Measurements from ENCODE around the gene TRIAP1. TPM values are rescaled to one million over a fixed set of nuclear protein-coding genes. Genes with fewer than 3 reads are reported as not detected.

TRIAP1 gene
- total RNA-seq, 1 donor from 2014 or later, result 19.9 TPM

GRCh38 chr12:120432772-120433525, 13.2 kb downstream of the TRIAP1 start:
- no peak for DNase-seq (ENCODE audit: low spot score)

GRCh38 chr12:120429368-120429767, 16.8 kb downstream of the TRIAP1 start:
- DNase-seq (ENCODE audit: low spot score), result no peak

GRCh38 chr12:120428597-120429229, 17.5 kb downstream of the TRIAP1 start:
- DNase-seq (ENCODE audit: low spot score), result no peak

GRCh38 chr12:120425797-120426196, 20.4 kb downstream of the TRIAP1 start:
- DNase-seq (ENCODE audit: low spot score), result no peak

- DNase-seq (ENCODE audit: low spot score), result no peak
Measured at GRCh38 chr12:120422892-120423456, 23.2 kb downstream of the TRIAP1 start.

GRCh38 chr12:120421701-120422100, 24.5 kb downstream of the TRIAP1 start:
- no peak for DNase-seq (ENCODE audit: low spot score)

GRCh38 chr12:120417917-120418580, 28.1 kb downstream of the TRIAP1 start:
- DNase-seq (ENCODE audit: low spot score), result no peak

GRCh38 chr12:120416490-120417216, 29.5 kb downstream of the TRIAP1 start:
- DNase-seq (ENCODE audit: low spot score), result no peak

- no peak for DNase-seq (ENCODE audit: low spot score)
Measured at GRCh38 chr12:120413901-120414695, 32.1 kb downstream of the TRIAP1 start.

GRCh38 chr12:120412421-120412820, 33.8 kb downstream of the TRIAP1 start:
- no peak for DNase-seq (ENCODE audit: low spot score)

- DNase-seq (ENCODE audit: low spot score), result no peak
Measured at GRCh38 chr12:120408771-120409170, 37.4 kb downstream of the TRIAP1 start.

- DNase-seq (ENCODE audit: low spot score), result no peak
Measured at GRCh38 chr12:120406553-120406952, 39.6 kb downstream of the TRIAP1 start.

GRCh38 chr12:120406069-120406468, 40.1 kb downstream of the TRIAP1 start:
- no peak for DNase-seq (ENCODE audit: low spot score)

GRCh38 chr12:120404271-120404670, 41.9 kb downstream of the TRIAP1 start:
- DNase-seq (ENCODE audit: low spot score), result no peak

GRCh38 chr12:120403869-120404268, 42.3 kb downstream of the TRIAP1 start:
- no peak for DNase-seq (ENCODE audit: low spot score)

- no peak for DNase-seq (ENCODE audit: low spot score)
Measured at GRCh38 chr12:120402217-120402616, 44.0 kb downstream of the TRIAP1 start.

GRCh38 chr12:120399531-120399930, 46.7 kb downstream of the TRIAP1 start:
- no peak for DNase-seq (ENCODE audit: low spot score)

- DNase-seq (ENCODE audit: low spot score), result no peak
Measured at GRCh38 chr12:120397824-120398540, 48.2 kb downstream of the TRIAP1 start.

- DNase-seq (ENCODE audit: low spot score), result no peak
Measured at GRCh38 chr12:120394483-120395367, 51.5 kb downstream of the TRIAP1 start.

All from mesenteric fat pad (tissue), 1 donor.